T-helper 9 cell (primary cell): ENCODE measurements around the gene MAST1.
A peak's percentile ranks its signal among the peaks of the same experiment; 100 is the strongest.
"Not testable (repeated sequence)": the region's sequence is repeated elsewhere in the genome, so short reads cannot be mapped to it uniquely, and the experiment has no call there.

Experiments used
- DNase-seq: peaks from one replicate; pipeline ENCODE4 v3.0.0-alpha.2; 2020

MAST1 gene

DNA sequence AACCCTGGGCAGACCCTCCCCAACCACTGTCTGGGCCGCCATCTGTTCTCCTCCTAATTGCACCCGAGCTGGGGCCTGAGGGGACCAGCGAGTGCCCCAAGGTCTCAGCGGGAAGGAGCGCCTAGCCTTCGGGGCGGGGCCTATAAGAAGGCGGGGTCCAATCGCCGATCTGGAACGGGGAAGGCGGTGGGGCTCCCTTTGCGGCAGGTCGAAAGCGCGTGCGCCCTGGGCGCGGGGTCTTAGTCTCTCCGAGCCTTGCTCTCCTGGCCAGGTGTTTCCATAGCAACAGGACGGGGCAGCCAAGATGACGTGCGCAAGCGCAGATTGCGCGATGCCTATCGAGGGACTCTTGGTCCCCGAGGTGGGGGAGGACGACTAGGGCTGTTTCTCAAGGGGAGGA lies 2.8 kb downstream of the MAST1 start:
- DNase-seq = no peak

DNA sequence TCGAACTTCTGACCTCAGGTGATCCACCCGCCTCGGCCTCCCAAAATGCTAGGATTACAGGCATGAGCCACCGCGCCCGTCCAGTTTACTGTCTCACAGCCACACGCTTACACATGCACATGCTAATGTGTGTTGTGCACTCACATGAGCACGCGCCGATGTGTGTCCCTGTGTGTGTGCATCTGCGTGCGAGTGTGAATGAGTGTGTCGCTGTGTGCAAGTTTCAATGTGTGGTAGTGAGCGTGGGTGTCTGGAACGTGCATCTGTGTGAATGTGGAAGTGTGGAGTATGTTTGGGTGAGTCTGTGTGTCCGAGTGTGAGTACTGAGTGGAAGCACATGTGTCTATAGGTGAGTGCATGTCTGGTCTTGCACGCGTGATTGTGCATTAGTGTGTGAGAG lies 4.2 kb downstream of the MAST1 start:
- no peak for DNase-seq

DNA sequence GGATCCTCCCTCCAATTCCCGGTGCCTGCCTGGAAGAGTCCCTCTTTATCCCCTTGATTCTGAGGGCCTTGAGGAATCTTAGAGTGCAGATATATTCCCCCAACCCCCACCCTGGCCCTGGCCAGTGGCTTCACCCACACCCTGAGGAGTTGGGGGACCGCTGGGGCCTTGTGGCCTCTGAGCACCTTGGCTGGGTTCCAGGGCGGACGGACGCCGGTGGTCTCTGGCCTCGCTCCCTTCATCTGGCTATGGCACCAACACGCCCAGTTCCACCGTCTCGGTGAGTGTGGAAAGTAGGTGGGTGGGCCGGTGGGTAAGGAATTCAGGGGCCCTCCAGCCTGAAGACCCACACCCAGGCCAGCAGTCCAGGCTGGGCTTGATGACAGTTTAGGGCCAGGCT lies 5.0 kb downstream of the MAST1 start:
- no peak for DNase-seq

DNA sequence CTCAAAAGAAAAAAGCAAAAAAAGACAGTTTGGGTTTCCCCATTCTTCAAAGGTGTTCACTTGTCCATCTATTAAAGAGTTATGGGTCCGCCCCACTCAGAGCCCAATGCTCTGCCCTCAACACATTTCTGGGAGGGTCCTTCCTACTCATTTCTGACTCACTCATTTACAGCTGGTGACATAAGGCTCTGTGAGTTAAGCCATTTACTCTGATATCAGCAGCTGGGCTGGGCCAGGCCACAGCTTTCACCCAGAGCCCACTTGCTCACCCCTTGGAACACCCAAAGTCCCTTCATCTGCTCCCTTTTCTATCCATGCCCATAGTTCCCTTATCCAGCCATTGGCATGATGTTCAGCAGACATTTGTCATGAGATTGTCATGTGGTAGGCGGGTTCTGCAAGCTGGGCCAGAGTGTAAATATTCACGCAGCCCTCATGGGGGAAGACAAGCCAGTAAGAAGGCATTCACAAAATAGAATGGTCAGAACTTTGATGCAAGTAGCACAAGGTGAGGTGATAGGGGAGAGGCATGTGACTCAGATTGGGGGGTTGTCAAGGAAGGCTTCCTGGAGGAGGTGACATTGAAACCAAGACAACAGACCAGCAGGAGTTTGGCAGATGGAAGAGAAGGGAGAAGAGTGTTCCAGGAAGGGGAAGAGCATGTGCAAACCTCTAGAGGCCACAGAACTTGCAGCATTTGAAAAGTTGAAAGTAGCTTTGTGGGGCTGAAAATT lies 5.9 kb downstream of the MAST1 start:
- no peak for DNase-seq

DNA sequence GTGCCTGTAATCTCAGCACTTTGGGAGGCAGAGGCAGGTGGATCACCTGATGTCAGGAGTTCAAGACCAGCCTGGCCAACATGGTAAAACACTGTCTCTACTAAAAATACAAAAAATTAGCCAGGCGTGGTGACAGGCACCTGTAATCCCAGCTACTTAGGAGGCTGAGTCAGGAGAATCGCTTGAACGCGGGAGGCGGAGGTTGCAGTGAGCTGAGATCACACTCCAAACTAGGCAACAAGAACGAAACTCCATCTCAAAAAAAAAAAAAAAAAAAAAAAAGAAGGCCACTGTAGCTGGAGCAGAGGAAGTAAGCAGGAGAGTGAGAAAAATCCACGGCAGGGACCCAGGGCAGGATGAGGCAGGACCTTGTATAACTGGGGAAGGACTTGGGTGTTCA lies 8.3 kb downstream of the MAST1 start:
- DNase-seq = not testable (repeated sequence)

DNA sequence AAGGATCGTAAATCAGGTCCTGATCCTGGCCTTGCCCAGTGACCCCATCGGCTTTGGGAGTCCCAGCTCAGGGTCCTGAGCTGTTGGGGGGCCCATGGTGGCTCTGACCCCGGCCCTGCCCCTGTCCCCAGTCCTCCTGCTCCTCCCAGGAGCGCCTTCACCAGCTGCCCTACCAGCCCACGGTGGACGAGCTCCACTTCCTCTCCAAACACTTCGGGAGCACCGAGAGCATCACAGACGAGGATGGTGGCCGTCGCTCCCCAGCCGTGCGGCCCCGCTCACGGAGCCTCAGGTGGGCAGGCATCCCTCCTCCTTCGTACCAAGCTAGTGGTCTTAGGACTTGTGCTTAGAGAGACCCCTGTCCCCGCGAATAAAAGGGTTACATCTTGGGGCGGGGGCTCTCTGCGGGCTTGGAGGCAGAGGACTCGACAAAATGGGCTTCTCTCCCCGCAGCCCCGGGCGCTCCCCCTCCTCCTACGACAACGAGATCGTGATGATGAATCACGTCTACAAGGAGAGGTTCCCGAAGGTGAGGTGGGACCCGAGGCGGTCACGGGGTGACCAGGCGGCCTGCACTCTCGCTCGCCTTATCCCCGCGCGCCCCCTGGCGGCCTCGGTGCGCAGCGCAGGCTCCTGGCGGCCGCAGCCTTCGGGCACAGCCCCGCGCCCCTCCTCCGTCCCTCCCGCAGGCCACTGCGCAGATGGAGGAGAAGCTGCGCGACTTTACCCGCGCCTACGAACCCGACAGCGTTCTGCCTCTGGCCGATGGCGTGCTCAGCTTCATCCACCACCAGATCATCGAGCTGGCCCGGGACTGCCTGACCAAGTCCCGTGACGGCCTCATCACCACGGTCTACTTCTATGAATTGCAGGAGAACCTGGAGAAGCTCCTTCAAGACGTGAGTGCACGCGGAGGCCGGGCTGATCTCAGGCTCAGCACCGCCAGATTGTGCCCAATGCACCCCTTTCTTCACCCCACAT lies 9.1 kb downstream of the MAST1 start:
- DNase-seq = peak; percentile 85

DNA sequence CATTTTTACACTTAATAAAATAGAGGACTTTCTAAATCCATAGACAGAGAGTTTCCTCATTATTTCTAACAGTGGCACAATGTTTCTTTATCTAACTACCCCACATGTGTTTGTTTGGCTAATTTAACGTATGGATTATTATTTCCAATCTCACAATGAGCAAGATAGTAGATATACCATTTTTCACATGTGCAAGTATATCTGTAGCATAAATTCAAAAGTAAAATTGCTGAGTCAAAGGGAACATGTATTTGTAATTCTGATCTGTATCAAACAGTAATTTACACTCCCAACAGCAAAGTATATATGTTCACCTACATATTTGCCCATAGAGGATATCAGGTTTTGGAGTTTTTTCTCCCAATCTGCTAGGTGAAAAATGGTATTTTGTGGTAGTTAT lies 18.3 kb downstream of the MAST1 start:
- no peak for DNase-seq

DNA sequence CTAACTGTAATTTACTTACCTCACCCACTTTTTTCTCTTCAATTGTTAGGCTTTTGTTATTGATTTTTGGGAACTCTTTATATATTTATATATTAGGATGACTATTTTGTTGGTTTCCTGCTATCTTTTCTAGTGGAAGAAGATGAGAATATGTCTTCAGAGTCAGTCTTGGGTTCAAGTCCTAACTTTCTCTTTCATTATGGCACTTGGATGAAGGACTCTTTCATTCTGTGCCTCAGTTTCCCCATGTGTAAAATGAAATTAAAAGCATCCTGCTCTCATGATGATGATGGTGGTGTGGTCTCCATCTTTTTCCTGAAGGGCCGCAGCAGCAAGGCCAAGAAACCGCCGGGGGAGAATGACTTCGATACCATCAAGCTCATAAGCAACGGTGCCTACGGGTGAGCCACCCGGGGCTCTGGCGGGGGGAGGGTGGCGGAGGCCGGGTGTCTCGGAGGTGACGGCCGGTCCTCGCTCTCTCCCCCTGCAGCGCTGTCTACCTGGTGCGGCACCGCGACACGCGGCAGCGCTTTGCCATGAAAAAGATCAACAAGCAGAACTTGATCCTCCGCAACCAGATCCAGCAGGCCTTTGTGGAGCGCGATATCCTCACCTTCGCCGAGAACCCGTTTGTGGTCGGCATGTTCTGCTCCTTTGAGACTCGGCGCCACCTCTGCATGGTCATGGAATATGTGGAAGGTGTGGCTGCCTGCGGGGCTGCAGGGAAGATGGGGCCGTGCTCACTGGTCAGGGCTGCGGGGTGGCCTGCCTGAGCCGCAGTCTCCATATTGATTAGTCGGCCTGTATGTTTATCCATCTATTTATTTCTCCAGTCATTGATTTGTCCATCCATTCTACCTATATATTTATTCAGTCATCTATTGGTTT lies 20.0 kb downstream of the MAST1 start:
- no peak for DNase-seq

DNA sequence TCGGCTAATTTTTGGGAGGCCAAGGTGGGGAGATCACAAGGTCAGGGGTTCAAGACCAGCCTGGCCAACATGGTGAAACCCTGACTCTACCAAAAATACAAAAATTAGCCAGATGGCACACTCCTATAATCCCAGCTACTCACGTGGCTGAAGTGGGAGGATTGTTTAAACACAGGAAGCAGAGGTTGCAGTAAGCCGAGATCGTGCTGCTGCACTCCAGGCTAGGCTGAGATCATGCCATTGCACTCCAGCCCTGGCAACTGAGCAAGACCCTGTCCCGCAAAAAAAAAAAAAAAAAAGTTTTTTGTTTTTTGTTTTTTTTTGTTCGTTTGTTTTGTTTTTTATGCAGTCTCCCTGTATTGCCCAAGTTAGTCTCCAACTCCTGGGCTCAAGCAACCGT lies 21.2 kb downstream of the MAST1 start:
- no peak for DNase-seq

DNA sequence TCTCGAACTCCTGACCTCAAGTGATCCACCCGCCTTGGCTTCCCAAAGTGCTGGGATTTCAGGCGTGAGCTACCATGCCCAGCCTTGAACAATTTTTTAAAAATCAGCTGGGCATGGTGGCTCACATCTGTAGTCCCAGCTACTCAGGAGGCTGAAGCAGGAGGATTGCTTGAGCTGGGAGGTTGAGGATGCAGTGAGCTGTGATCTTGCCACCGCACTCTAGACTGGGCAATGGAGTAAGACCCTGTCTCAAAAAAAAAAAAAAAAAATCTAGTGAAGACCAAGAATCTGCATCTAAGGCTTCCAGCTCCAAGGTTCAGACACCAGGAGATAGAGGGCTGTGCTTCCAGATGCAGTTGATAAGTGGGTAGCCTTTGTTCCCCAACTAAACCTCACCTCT lies 25.8 kb downstream of the MAST1 start:
- DNase-seq = no peak

DNA sequence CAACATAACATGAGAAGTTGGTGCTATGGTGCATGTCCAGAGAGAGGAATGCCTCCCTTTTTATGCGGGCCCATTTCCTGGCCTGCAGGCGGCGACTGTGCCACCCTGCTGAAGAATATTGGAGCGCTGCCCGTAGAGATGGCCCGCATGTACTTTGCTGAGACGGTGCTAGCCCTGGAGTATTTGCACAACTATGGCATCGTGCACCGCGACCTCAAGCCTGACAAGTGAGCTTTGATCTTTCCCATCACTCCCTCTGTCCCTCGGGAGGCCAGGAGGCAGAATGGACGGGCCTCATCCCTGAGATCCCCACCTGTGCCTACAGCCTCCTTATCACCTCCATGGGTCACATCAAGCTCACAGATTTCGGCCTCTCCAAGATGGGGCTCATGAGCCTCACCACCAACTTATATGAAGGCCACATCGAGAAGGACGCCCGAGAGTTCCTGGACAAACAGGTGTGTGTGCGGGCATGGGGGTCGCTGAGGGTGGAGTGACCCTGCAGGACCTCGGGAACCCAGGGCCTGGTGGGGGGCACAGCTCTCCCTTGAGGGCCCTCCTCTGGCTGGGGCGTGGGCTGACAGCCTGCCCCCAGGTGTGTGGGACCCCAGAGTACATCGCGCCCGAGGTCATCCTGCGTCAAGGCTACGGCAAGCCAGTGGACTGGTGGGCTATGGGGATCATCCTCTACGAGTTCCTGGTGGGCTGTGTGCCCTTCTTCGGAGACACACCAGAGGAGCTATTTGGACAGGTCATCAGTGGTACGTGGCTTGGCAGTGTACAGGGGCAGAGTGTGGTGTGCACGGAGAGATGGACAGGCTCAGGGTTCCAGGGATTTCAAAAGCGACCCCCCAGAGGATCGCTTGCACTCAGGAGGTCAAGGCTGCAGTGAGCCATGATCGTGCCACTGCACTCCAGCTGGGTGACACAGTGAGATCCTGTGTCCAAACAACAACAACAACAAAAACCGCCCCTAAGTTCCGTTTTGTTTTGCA lies 26.7 kb downstream of the MAST1 start:
- DNase-seq = no peak

DNA sequence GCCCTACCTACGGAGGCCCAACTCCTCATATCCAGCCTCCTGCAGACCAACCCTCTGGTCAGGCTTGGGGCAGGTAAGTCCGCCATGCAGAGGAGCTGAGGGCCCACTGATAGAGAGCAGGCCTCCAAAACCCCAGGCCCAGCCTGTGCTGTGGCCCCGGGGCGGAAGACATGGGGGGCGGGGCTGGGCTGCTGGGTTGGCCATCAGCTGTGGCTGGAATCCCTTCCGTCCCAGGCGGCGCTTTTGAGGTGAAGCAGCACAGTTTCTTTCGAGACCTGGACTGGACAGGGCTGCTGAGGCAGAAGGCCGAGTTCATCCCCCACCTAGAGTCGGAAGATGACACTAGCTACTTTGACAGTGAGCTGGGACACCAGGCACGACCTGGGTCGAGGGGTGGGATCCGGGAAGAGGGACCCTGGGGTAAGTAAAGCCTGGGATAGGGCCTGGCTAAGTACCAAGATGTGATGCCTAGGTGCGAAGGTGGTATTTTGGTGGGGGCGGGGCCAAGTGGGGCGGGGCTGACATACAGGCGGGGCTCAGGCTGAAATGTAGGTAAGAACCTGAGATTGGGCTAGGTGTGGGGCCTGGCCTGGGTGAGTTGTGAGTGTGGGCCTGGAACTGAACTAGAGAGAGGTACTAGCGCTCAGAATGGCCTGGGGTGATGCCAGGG lies 27.6 kb downstream of the MAST1 start:
- DNase-seq = no peak

DNA sequence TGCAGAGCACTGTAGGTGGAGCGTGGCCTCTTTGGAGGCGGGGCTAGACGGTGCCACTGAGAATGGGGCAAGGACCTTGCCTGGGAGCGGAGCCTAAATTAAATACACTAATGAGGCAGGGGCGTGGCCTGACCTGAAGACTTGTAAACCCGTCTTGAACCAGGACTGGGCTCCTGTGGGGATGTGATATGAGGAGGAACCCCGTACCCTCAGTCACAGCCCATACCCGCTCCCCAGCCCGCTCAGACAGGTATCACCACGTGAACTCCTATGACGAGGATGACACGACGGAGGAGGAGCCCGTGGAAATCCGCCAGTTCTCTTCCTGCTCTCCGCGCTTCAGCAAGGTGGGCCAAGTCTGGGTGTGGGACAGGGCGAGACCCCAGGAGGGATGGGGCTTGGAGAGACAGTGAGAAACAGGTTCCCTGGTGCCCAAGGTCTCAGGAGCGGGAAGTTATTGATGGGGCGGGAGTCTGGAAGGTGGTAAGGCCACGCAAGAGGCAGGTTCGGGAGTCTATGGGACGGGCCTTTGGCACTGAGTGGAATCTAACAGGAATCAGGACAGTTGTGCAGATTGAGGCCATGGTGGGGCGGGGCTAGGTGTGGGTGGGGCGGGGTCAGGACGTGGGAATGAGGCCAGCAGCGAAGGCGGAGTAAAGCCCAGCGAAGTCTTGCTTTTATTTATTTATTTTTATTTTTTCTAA lies 28.3 kb downstream of the MAST1 start:
- DNase-seq = no peak

DNA sequence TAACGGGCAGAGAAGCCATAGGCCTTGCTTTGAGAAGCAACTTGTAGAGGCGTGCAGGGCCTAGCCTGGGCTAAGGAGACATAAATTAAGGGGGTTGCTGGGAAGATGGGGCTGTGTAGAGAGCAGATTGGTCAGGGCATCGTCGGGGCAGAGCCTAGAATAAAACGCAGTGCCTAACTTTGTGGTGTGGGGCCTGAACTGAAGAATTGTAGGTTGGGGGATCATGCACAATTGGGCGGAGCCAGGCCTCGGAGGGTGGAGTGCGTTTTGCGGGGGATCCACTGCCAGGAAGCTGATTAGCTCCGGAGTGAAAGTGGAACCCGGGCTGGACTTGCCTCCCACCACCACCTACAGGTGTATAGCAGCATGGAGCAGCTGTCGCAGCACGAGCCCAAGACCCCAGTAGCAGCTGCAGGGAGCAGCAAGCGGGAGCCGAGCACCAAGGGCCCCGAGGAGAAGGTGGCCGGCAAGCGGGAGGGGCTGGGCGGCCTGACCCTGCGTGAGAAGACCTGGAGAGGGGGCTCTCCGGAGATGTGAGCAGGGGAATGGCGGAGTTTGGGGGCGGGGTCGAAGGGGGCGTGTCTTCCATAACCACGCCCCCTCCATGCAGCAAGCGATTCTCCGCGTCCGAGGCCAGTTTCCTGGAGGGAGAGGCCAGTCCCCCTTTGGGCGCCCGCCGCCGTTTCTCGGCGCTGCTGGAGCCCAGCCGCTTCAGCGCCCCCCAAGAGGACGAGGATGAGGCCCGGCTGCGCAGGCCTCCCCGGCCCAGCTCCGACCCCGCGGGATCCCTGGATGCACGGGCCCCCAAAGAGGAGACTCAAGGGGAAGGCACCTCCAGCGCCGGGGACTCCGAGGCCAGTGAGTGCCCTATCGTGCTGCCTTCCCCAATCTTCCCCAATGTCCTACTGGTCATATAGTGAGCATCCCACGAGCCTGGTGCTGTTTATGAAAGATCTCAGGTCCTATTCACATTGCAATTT lies 29.1 kb downstream of the MAST1 start:
- DNase-seq = peak; percentile 37

DNA sequence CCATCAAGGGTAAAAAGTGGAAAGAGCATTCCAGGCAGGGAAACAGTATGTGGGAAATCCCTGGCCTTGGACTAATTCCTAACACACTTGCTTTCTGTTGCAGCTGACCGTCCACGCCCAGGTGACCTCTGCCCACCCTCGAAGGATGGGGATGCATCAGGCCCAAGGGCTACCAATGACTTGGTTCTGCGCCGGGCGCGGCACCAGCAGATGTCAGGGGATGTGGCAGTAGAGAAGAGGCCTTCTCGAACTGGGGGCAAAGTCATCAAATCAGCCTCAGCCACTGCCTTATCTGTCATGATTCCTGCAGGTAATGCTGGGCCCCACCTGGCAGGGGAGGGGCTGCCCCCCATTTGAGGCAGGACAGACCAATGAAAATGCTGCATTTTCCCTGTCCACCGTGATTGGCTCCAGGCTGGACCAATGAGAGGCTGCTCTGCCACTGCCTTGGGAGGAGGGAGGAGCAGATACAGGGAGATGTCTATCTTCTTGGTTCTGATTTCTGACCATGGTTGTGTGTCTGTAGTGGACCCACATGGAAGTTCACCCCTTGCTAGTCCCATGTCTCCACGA lies 30.3 kb downstream of the MAST1 start:
- no peak for DNase-seq

DNA sequence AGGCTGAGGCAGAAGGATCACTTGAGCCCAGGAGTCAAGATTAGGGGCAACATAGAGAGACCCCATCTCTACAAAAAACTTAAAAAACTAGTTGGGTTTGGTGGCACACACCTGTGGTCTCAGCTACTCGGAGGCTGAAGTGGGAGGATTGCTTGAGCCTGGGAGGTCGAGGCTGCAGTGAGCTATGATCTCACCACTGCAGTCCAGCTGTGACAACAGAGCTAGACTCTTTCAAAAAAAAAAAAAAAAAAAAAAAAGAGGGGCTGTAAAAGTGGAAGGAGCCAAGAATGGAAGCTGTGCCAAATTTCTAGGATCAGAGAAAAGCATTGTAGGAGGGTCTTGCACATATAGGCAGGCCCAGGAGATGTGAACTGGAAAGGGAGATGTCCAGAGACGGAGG lies 33.4 kb downstream of the MAST1 start:
- no peak for DNase-seq

DNA sequence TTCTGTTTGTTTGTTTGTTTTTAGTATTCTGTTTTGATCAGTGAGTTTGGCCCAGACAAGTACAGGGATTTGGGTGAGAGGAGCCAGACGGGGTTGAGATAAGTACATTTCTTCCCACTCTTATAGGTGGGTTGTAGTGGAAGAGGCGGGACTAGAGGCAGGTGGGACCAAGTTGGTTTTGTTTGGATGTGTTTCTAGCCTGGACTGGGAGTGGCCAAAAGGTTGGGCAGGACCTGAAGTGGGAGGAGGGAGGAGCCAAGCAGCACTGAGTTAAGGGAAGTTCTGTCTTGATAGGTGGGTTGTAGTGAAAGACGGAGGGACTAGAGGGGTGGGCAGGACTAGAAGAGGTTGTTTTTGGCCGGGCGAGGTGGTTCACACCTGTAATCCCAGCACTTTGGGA lies 33.9 kb downstream of the MAST1 start:
- no peak for DNase-seq

DNA sequence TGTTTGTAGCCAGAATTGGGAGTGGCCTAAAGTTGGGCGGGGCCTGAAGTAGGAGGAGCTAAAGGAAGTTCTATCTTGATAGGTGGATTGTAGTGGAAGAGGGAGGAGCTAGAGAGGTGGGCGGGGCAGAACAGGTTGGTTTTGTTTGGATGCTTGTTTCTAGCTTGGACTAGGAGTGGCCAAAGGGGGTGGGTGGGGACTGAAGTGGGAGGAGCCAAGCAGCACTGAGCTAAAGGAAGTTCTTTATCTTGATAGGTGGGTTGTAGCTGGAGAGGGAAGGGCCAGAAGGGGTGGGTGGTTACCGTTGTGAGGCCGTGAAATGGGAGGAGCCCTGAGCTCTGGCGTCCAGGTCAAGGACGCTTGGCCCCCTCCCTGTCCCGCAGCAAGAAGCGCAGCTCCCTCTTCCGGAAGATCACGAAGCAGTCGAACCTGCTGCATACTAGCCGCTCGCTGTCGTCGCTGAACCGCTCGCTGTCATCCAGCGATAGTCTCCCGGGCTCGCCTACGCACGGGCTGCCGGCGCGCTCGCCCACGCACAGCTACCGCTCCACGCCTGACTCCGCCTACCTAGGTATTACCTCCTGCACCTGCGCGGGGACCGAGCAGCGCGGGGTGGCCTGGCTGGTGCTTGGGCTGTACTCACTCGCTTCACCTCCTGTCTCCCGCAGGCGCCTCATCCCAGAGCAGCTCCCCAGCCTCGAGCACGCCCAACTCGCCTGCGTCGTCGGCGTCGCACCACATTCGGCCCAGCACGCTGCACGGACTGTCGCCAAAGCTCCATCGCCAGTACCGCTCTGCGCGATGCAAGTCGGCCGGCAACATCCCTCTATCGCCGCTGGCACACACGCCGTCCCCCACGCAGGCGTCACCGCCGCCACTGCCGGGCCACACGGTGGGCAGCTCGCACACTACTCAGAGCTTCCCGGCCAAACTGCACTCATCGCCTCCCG lies 34.9 kb downstream of the MAST1 start:
- peak; percentile 33 for DNase-seq
